Activated CD8-positive, alpha-beta T cell treated with anti-CD3 and anti-CD28 coated beads for 36 hours (primary cell): Measurements from ENCODE around the gene RFX1. TPM values are rescaled to one million over a fixed set of nuclear protein-coding genes. Genes with fewer than 3 reads are reported as not detected.

Source experiments
- ATAC-seq: fragments of 200-7000 bp; cut with Tn5 transposase; one replicate; pipeline ENCODE4 v1.10.0; 2021; ENCODE audit warnings: mild to moderate bottlenecking, moderate library complexity
- CTCF ChIA-PET: fragments of 350-600 bp; sonication (Branson Sonifier 250); formaldehyde crosslinking; loops from one replicate; lab custom pipeline; 2021; ENCODE audit warnings: antibody characterized with exemption; lab: Charles Lee
- POLR2A ChIA-PET: fragments of 350-600 bp; sonication (Branson Sonifier 250); formaldehyde crosslinking; loops from one replicate; lab custom pipeline; 2021; ENCODE audit warnings: antibody characterized with exemption; lab: Charles Lee
- DNase-seq: peaks from one replicate; pipeline ENCODE4 v3.0.0-alpha.2; 2020
- H3K27ac Mint-ChIP-seq: one replicate; pipeline ENCODE4 v1.8.0; 2021; ENCODE audit warnings: mild to moderate bottlenecking, mixed read lengths
- H3K27me3 Mint-ChIP-seq: one replicate; pipeline ENCODE4 v1.8.0; 2021; ENCODE audit warnings: mixed read lengths
- H3K36me3 Mint-ChIP-seq: one replicate; pipeline ENCODE4 v1.8.0; 2021; ENCODE audit warnings: low read depth, mixed read lengths
- H3K4me1 Mint-ChIP-seq: one replicate; pipeline ENCODE4 v1.8.0; 2021; ENCODE audit warnings: low read depth, mixed read lengths
- H3K4me3 Mint-ChIP-seq: one replicate; pipeline ENCODE4 v1.8.0; 2021; ENCODE audit warnings: mild to moderate bottlenecking, moderate library complexity, mixed read lengths
- H3K9me3 Mint-ChIP-seq: one replicate; pipeline ENCODE4 v1.8.0; 2021; ENCODE audit warnings: mixed read lengths
- CTCF ChIP-seq: fragments of 200-600 bp; IDR thresholded peaks from one replicate; pipeline ENCODE4 v1.8.0; 2022; ENCODE audit warnings: antibody characterized with exemption, mild to moderate bottlenecking
- intact Hi-C: fragments of 100-400 bp; cut with micrococcal nuclease; formaldehyde crosslinking; loops from one replicate; pipeline ENCODE4 v1.10.0; 2022
- total RNA-seq, 2 experiments: library from RNA; stranded (reverse); gene quantifications; one replicate each; pipeline ENCODE4 v1.2.3, GENCODE V29; 2021

RFX1 gene
- total RNA-seq, 2 experiments from 2014 or later = 13.3 to 14.1 TPM

- CTCF ChIA-PET = no interaction called here
- intact Hi-C loops = no loop called here
- Mint-ChIP-seq H3K27ac (no peak overlapping the region), H3K4me1 (no peaks in the 10 kb centered on the region), H3K27me3 (no peaks in the 10 kb centered on the region), H3K36me3 (peaks cover 13% of the 10 kb centered on the region), H3K4me3 (no peak overlapping the region), H3K9me3 (no peaks in the 10 kb centered on the region)
- ATAC-seq = no peak
- DNase-seq = no peak
- no peak for TF ChIP-seq CTCF
- POLR2A ChIA-PET = no interaction called here
These were observed 40.7 kb downstream of the RFX1 start for GRCh38 chr19:13965377-13965896.

- CTCF ChIA-PET = no interaction called here
- intact Hi-C loops = no loop called here
- Mint-ChIP-seq H3K4me3 (no peak overlapping the region), H3K27me3 (no peaks in the 10 kb centered on the region), H3K27ac (no peak overlapping the region), H3K9me3 (no peaks in the 10 kb centered on the region), H3K4me1 (no peaks in the 10 kb centered on the region), H3K36me3 (peaks cover 14% of the 10 kb centered on the region)
- no peak for TF ChIP-seq CTCF
- POLR2A ChIA-PET = no interaction called here
- DNase-seq (no peak), ATAC-seq (no peak)
These were observed 41.3 kb downstream of the RFX1 start for GRCh38 chr19:13964776-13965175.

- H3K9me3 Mint-ChIP-seq = no peaks in the 10 kb centered on the region
- CTCF ChIA-PET = no interaction called here
- H3K27ac Mint-ChIP-seq = no peak overlapping the region
- no peak overlapping the region for H3K4me3 Mint-ChIP-seq
- intact Hi-C loops = no loop called here
- H3K36me3 Mint-ChIP-seq = peaks cover 9% of the 10 kb centered on the region
- no peaks in the 10 kb centered on the region for H3K27me3 Mint-ChIP-seq
- no peak for ATAC-seq
- no peak for TF ChIP-seq CTCF
- POLR2A ChIA-PET = interaction anchor here (0.9 kb wide), 1 partner anchor 10 kb away, joined by 3 read pairs; no protein-coding TSS in a partner anchor
- H3K4me1 Mint-ChIP-seq = no peaks in the 10 kb centered on the region
- no peak for DNase-seq
These were observed 42.5 kb downstream of the RFX1 start for GRCh38 chr19:13963603-13964105.

- POLR2A ChIA-PET = interaction anchor here (0.7 to 0.9 kb wide), 3 partner anchors 11 to 42 kb away, joined by 3 read pairs; no protein-coding TSS in a partner anchor
- H3K27ac Mint-ChIP-seq = no peak overlapping the region
- CTCF ChIA-PET = no interaction called here
These were observed 43.2 kb downstream of the RFX1 start for GRCh38 chr19:13962699-13963602.

More at GRCh38 chr19:13962699-13963602, 43.2 kb downstream of the RFX1 start:
- ATAC-seq (no peak), DNase-seq (no peak)
- TF ChIP-seq CTCF = no peak
- no peaks in the 10 kb centered on the region for H3K4me1 Mint-ChIP-seq
- H3K27me3 Mint-ChIP-seq = no peaks in the 10 kb centered on the region
- H3K36me3 Mint-ChIP-seq = peaks cover 9% of the 10 kb centered on the region
- intact Hi-C loops = no loop called here
- no peaks in the 10 kb centered on the region for H3K9me3 Mint-ChIP-seq
- H3K4me3 Mint-ChIP-seq = no peak overlapping the region
